ENCODE results near the gene ZCCHC2. TPM values are rescaled to one million over a fixed set of nuclear protein-coding genes. Genes with fewer than 3 reads are reported as not detected.

The ZCCHC2 gene
- total RNA-seq, 1 experiment from 2014 or later = 12.6 TPM

DNA sequence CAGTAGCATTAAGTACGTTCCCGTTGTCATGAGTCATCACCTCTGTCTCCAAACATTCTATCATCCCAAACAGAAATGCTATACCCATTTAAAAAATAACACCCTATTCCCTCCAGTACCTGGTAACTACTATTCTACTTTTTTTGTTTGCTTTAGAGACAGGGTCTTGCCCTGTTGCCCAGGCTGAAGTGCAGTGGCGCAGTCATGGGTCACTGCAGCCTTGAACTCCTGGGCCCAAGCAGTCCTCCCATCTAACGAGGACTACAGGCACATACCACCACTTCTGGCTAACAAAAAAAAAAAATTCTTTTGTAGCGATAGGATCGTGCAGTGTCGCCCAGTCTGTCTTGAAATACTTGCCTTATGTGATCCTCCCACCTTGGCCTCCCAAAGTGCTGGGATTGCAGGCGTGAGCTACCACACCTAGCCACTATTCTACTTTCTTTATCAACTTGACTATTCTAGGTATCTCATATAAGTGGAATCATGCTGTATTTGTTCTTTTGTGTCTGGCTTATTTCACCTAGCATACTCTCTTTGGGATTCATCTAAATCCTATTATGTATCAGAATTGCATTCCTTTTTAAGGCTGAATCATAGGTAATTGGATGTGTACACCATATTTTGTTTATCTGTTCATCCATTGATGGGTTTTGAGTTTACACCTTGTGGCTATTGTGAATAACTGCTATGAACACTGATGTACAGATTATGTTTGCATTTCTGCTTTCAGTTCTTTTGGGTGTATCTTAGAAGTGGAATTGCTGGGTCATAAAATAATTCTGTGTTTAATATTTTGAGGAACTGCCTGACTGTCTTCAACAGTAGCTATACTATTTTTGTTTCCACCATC lies 14.4 kb downstream of the ZCCHC2 start:
- DNase-seq (ENCODE audit: low read depth) = no peak

DNA sequence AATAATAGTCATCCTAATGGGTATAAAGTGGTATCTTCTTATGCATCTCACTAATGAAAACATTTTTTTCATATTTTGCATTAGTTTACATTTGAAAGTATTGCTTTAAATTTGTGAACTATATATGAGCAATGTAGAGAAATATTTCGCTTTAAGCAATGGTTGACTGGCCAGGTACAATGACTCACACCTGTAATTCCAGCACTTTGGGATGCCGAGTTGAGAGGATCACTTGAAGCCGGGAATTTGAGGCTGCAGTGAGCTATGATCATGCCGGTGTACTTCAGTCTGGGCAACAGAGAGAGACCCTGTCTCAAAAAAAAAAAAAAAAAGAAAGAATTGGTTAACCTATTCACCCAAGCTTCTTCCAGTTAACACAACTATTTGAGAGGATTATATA lies 15.1 kb downstream of the ZCCHC2 start:
- DNase-seq (ENCODE audit: low read depth) = no peak

DNA sequence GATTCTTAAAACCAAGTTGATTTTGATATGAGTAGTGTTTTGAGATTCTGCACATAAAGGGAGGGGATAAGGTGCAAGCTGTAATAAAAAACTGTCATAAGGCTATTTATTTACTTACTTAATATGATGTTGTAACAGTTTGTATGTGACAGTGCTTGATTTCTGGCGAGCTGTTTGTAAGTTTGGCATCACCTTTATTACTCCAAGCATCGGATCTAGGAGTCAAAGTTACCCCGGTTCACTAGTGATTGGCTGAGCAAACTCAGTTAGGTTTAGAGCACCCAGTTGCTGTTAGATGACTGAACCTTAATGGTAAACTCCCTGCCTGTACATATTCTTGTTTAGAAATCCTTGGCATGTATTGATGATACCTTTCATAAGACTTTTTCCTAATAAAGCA lies 16.1 kb downstream of the ZCCHC2 start:
- DNase-seq (ENCODE audit: low read depth) = no peak

DNA sequence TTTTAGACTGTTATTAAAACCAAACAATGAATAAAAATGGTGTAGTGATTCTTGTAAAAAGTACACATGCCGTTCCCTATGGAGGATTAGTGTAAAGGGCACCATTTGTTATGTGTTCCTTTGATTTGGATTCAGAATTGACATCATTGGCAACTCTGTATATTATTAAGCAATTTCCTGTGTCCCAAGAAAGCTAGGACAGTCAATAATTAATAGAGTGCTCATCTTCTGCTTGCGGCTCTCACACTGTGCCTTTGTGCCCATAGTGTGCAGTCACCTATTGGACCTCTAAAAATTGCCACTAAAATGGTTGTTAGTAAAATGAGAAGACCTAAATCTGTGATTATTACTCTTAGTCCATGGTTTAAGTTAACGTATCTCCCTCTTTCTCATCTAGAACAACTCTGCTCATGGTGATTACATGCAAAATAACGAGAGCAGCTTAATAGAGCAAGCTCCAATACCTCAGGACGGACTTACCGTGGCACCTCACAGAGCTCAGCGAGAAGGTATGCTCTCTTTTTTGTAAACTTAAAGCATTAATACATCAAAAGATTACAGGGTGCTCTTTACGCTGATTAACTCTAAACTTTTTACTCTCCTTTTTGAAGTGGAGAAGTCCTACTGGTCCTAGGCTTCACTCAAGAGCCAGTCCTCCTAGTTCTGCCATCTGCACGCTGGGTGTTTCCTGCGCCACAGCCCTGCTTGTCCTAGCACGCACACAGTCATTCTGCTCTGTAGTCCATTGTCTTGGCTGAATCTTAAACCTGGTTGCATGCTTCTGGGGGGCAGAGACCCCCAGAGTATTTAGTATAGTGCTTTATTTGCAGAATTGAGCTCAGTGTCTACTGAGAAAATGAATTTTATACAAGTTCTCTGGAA lies 16.7 kb downstream of the ZCCHC2 start:
- no peak for DNase-seq (ENCODE audit: low read depth)

DNA sequence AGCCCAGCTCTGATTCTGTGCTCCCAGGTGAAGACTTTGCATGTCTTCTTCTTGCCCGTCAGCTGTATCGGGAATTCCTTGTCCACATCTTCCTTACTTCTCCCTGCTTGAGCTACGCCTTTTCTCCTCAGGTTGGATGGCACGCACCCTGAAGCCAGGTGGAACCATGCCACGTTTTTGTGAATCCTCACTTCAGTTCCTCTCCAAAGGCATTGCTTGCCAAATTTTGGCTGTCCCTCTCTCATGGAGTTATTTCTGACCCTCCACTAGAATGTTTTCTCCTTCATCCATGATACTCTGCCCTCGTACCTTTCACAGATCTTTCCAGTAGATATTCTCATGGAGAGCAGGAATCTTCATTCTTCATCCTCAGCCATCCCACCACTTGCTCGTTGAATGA lies 20.2 kb downstream of the ZCCHC2 start:
- DNase-seq (ENCODE audit: low read depth) = no peak

DNA sequence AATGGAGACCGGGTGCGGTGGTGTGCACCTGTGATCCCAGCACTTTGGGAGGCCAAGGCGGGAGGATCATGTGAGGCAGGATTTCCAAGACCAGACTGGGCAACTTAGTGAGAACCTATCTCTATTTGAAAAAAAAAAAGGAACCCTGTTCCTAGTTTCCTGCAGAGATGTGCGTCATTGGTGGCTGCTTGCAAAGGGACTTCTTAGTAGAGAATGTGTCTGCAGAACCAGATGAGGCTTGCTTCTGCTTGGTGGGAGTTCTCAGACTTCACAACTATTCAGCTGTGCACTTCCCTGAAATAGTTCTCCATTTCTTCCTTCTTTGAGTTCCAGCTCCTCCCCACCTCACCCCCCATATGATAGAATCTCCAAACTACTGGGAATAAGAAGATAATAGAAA lies 22.3 kb downstream of the ZCCHC2 start:
- no peak for DNase-seq (ENCODE audit: low read depth)

DNA sequence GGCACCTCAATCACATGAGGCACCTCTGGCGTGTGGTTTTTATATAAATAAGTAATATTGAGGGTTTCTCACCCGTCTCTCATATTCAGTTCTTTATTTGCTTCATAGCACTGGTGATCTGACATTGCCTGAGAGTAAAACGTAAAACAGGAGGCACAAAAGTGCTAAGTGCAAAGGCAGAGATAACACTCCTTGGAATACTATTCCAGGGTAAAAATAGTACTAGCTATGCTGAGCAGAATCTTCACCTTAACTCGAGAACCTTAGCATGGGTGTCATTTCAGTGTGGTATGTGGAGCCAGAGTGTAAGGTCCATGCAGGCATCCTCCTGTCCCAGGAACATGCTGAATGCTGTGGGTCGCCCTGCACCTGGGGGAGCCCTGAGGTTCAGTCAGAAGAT lies 26.9 kb downstream of the ZCCHC2 start:
- DNase-seq (ENCODE audit: low read depth) = no peak

DNA sequence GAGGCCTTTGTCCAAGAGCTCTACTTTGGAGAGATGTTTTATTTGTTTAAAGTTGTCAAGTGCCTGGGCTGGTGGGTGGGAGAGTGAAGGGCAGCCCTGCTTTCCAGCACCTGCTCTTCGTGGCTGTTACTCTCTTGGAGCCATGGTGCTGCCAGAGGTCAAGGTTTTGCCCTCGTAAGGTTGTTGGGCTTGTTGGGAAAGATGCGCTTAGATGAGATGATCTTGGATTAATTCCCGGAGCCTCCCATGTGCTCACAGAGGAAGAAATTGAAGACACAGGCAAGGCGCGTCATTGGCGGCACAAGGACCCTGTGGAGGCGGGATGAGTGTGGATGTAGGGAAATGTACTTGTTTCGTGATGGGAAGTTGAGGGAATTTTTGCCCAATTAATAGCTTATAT lies 27.9 kb downstream of the ZCCHC2 start:
- DNase-seq (ENCODE audit: low read depth) = no peak

DNA sequence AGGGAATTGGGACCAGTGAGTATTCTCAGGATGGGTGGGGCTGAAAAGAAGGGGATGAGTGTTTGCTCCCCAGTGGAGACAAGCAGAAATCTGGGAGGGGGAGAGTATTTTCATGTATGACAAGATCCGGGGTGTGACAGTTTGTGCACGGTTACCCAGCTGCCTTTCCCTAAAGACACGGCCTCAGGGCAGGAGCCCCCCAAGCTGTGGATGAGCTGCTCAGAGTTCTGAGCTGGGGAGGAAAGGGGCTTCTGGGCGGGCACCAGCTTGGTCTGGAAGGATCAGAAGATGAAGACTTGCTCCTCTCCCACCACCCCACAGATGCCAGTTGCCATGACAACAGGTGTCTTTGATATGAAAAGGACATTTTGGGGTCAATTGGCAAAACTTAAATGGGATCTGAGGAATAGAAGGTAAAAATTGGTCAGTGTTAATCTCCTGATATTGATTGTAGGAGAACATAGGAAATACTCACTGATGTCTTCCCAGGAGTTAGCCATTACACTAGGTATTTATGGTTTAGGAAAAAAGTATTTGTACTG lies 29.2 kb downstream of the ZCCHC2 start:
- no peak for DNase-seq (ENCODE audit: low read depth)

DNA sequence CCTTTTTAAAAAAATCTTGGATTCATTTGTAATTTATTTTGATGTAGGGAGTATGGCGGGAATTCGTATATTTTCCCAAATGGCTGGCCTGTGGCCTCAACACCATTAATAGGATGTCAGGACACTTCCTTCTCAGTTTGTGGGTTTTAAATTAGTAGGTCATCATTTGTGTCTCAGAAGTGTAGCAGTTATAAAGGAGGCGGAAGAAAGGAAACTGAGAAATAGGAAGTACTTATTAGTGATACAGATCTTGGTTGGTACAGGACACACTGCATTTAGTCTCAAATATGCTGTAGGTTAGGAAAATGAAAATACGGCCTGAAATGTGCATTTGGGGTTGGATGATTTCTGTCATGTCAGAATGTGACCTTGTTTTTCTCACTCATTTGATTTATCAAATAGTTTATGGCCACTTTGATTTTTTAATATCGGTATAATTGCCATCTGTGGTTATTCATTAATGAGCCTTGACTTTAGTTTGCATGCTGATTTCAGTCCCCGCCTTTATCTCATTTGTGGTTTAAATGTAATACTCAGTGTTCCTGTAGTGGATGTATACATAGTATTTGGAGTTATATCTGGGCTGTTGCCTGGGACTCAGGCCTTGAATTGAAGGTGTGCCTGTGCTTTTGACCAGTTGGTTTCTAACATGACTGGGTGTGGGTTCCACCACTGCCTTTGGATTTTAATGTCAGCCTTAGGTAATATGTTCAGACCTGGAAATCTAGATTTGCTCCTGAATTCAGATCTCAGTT lies 31.4 kb downstream of the ZCCHC2 start:
- DNase-seq (ENCODE audit: low read depth) = no peak

DNA sequence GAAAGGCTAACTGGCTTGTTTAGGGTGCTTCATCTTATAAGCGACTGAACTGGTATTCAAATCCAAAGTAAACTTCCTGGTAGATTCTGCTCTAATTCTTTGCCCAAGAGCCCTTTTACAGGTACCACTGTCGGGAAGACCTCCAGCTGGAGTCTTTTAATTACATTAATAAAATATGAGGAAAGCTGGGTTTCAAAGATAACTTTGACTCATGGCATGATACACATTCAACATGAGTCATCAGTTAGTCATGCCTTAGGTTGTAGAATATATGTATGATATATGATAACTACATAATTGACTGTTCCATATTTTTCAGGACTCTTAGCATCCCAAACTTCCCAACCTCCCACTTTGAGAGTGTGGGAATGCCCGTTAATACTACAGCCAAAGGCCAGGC lies 32.3 kb downstream of the ZCCHC2 start:
- DNase-seq (ENCODE audit: low read depth) = peak; percentile 51

DNA sequence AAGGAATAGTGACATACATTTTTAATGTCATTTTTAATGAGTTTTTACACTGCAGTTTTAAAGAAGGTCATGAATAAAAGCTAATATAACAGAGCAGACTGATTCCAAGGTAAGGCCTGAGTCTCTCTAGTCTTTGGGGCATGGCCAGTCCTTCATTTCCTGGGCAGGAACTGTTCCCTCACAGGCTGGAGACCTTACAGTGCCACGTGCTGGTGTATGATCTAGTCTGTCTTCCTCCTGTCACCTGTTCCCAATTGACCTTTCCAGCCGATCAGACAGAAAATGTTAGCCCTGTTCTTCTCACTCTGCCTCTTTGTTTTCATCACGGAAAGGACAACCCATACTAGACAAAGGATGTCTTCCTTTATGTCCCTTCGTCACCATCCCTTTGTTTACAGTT lies 33.6 kb downstream of the ZCCHC2 start:
- no peak for DNase-seq (ENCODE audit: low read depth)

DNA sequence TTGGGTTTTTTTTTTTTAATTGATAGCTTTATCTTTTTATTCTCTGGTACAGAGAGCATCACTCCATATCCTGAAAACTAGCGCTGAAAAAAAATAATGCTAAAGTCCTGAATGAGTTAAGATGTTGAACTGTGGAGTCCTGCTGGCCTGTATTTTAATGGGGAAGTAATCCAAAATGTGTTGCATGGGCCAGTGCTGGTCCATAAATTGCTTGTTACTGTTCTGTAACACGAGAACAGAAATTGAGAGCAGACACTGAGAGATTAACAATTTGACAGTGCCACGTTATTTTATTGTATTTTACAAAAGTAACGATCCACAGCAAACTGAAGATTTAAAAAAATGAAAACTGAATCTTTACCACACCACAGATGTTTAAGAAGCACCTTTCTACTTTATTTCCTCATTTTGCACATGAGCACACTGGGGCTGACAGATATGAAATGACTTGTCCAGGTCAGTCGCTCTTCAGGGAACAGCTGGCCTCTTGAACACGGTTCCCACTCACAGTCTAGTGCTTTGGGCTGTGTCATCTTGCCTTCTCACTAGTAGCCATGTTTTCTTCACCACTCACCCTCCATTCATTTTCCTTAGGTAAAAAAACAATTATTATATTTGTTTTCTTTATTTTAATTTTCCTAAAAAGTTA lies 35.3 kb downstream of the ZCCHC2 start:
- DNase-seq (ENCODE audit: low read depth) = no peak

DNA sequence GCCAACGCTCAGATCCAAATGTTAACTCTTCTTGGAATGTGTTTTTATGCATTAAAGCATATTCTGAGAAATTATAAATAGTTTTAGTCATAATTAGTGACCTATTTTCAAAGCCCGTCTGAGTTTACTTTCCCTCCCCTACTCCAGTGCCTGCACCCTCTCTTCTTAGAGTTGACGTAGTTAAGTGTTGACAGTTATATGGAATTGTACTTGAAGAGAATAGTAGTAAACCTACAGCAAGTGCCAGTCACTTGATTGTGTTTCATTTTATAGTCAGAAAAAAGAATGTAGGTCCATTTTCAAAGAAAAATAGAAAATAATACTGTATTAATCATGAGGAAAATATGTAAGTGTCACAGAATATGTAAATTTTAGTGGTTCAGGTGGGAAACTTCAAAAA lies 41.2 kb downstream of the ZCCHC2 start:
- DNase-seq (ENCODE audit: low read depth) = no peak

DNA sequence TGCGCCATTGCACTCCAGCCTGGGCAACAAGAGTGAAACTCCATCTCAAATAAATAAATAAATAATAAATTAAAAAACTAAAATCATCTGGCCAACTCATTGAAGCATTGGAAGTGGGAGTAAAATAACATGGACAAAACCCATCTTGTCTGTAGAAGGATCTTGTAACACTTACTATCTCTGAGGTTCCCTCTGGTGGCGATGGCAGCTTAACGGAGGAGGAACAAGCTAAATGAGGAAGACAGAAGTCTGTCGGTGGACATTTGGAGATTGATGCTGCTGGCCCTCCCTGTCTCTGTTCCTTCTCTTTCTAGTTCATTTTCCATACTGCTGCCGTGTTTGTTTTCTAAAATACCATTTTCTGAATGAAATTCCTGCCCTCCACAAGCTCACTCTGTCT lies 43.4 kb downstream of the ZCCHC2 start:
- DNase-seq (ENCODE audit: low read depth) = no peak

DNA sequence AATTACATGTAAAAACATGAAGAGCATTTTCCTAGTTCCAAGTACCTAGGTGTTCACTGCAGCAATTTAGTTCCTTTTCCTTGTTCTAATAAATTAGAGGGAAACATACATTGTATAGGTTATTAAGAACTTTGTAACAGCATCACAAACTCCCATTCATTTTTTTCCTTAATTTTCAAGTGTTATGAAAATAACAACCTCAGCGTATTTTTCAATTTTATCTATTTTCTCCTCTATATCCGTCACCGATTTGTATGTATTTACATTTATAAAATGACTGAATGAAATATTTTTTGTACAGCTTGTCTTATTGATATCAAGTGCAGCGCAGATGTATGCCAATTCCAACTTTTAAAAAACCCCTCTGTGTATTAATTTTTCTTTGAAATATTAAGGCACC lies 44.0 kb downstream of the ZCCHC2 start:
- DNase-seq (ENCODE audit: low read depth) = no peak

DNA sequence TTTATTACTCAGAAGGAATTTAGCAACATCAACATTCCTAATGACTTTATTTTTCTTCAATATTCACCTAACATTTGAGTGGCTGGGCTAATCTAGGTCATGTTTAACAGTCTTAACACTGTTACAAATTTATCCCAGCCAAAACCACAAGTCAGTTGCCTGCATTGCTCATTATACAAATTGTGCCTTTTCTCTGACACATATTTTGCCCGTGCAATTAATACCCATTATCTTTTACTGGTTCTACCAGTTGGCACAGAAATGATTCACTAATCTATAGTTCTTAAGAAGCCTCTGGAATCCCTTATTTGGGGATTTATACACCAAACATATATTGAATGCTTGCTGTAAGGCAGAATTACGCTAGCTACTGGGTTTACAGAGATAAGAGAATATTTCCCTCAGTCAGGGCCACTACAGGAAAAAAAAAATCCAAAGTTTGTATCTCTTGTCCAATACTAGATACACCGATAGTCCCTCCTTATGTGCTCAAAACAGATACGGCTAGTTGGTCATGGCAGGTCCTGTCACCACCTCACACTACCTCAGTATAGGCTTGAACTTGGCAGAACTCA lies 46.3 kb downstream of the ZCCHC2 start:
- DNase-seq (ENCODE audit: low read depth) = no peak

DNA sequence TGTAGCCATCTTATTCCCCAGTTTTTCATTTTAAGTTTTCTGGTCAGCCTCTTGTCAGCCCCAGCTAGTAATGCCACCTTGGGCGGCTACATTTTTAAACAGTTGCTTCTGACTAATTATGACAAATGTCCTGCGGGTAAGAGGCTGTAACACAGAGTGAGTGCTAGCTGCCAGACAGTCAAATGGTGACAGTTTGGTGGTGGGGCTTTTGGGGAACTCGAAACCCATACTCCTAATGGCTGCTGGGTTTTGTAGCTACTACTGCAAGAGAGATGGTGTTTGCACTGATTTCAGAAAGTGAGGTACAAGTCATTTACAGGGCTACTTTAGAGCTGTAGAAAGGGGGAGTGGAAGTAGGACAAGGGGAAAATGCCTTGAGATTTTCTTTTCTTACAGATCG lies 48.2 kb downstream of the ZCCHC2 start:
- no peak for DNase-seq (ENCODE audit: low read depth)

DNA sequence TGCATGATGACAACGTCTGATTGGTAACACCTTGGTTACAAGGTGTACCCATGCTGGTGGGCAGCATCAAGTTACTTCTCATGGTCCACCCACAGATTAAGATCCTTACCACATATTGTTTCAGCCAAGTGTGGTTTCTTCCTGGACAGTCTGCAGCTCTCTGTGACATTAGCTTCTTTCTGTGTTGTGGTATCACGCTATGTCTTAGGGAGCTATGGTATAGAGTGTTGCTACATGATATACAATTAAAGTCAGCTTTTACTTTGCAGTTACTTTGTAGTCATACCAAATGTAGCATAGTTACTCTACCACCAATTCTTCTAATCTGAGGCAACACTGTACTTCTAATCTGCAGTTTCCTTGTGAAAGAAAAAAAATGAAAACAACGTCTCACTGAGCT lies 48.8 kb downstream of the ZCCHC2 start:
- DNase-seq (ENCODE audit: low read depth) = no peak

DNA sequence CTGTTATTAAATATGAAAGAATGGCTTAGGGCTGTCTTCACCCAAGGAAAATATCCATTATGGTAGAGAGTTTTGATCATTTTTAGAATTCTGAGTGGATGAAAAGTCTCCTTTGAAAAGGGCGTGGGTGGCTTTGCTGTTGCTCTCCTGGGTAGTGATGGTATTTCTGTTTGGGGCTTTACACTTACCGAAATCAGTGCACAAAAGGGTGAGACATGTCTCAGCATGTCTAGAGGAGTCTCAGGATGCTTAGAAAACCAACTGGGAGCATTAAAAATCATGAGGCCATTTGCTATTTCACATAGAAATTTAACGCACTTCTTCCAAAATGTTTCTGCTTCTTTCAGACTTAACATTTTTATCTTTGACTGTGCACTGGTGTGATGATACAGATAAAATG lies 49.6 kb downstream of the ZCCHC2 start:
- no peak for DNase-seq (ENCODE audit: low read depth)

DNA sequence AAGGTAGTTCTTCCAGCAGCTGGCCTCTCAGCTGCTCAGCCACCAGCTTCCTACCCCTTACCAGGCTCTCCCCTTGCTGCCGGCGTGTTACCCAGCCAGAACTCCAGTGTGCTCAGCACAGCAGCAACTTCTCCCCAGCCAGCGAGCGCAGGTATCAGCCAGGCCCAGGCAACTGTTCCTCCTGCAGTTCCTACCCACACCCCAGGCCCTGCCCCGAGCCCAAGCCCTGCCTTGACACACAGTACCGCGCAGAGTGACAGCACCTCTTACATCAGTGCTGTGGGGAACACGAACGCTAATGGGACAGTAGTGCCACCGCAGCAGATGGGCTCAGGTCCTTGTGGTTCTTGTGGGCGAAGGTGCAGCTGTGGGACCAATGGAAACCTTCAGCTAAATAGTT lies 52.0 kb downstream of the ZCCHC2 start:
- DNase-seq (ENCODE audit: low read depth) = no peak

All from HT1080 (cell line).